ENCODE data around the gene CD82. TPM values are rescaled to one million over a fixed set of nuclear protein-coding genes. Genes with fewer than 3 reads are reported as not detected.

Gene CD82
- total and polyA plus RNA-seq, 2 of the 8 experiments (the other 6 are each of a cell fraction or from before 2014, with no cell fraction given): 7.9 to 10.3 TPM

DNA sequence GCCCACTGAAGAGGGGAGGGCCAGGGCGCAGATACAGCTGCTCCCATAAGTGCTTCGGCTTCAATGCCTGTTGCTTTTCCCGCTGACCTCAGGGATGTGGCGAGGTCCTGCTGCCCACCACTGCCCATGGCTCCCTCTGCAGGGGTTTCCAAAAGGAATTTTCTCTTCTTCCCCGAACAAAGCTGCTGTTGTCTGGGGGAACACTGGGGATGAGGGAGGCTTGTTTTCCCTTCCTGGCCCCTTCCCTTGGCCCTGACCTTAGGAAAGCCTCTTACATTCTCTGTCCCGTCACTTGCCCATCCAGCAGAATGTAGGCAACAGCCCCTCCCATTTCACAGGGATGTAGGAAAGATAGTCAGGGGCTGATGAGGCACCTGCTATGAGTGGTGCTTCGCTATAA lies 34.8 kb downstream of the CD82 start (continued):
- no peak for TF ChIP-seq CHD7 (IDR thresholded peaks at IDR 0.05; ENCODE audit: insufficient replicate concordance, low read length)
- no peak for TF ChIP-seq CEBPB (IDR thresholded peaks at IDR 0.05; ENCODE audit: low read depth, low read length)
- no peak for TF ChIP-seq HDAC2 (IDR thresholded peaks at IDR 0.05; ENCODE audit: borderline replicate concordance in 1 of 2, low read depth in 2 of 2, low read length in 2 of 2)
- TF ChIP-seq JUND (IDR thresholded peaks at IDR 0.05; ENCODE audit: low read length): no peak
- TF ChIP-seq CBX8 (IDR thresholded peaks at IDR 0.05; ENCODE audit: borderline replicate concordance, low read depth, low read length): no peak
